HUES6 (cell line): ENCODE measurements around the gene NLE1.

ENCODE experiments used
- H3K27ac ChIP-seq: 2 replicates; pipeline ENCODE4 v1.7.0; 2013; ENCODE audit warnings: low read depth, mild to moderate bottlenecking, low read length, inconsistent platforms
- H3K27me3 ChIP-seq: 2 replicates; pipeline ENCODE4 v1.6.1; 2013; ENCODE audit warnings: low read length; ENCODE audit not compliant: control insufficient read depth, insufficient read depth
- H3K36me3 ChIP-seq: 2 replicates; pipeline ENCODE4 v1.6.1; 2013; ENCODE audit warnings: low read length; ENCODE audit not compliant: control insufficient read depth, insufficient read depth
- H3K4me1 ChIP-seq: 2 replicates; pipeline ENCODE4 v1.6.1; 2013; ENCODE audit warnings: low read length; ENCODE audit not compliant: control insufficient read depth, insufficient read depth
- H3K4me3 ChIP-seq: 2 replicates; pipeline ENCODE4 v1.5.1; 2013; ENCODE audit warnings: low read depth, low read length
- H3K9ac ChIP-seq: one replicate; pipeline ENCODE4 v1.6.1; 2013; ENCODE audit warnings: mild to moderate bottlenecking, low read length
- H3K9me3 ChIP-seq: 2 replicates; pipeline ENCODE4 v1.6.1; 2013; ENCODE audit warnings: low read depth, low read length; ENCODE audit not compliant: control insufficient read depth, insufficient read depth

Gene NLE1

DNA sequence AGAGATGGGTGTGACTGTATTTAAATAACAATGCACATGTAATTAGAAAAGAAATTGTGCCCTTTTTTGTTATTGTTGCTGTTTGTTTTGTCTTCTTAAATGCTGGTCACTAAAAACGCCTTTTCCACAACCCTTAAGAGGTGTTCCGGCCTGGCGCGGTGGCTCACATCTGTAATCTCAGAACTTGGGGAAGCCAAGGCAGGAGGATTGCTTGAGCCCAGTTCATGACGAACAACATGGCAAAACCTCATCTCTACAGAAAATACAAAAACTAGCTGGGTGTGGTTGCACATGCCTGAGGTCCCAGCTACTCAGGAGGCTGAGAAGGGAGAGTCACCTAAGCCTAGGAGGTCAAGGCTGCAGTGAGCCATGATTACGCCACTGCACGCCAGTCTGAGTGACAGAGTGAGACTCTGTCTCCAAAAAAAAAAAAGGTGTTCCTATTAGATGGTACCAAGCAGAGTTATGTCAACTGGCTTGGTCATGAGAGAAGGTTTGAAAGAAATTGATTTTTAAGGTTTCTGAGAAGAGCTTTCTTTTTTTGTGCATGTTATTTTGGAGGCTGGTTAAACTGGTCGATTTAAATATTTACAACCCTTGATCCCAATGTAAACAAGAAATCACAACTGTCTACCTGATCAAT, 55.1 kb downstream of the NLE1 start:
- peaks cover 54% of the 10 kb centered on the region for H3K4me1 ChIP-seq
- H3K4me3 ChIP-seq: peak overlapping the region; percentile 42
- no peaks in the 10 kb centered on the region for H3K27me3 ChIP-seq
- H3K9ac ChIP-seq: peak overlapping the region; percentile 45
- no peak overlapping the region for H3K27ac ChIP-seq
- no peaks in the 10 kb centered on the region for H3K9me3 ChIP-seq
- H3K36me3 ChIP-seq: no peaks in the 10 kb centered on the region

DNA sequence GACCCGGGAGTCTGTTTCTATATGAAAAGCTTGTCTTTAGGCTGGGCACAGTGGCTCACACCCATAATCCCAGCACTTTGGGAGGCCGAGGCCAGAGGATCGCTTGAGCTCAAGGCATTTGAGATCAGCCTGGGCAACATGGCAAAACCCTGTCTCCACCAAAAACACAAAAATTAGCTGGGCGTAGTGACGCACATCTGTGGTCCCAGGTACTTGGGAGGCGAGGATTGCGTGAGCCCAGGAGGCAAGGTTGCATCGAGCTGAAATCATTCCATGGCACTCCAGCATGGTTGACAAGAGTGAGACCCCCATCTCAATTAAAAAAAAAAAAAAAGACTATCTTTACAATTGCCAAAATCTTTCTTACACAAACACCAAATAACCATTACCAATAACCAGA, 55.9 kb downstream of the NLE1 start:
- H3K4me3 ChIP-seq: no peak overlapping the region
- no peak overlapping the region for H3K9ac ChIP-seq
- no peak overlapping the region for H3K27ac ChIP-seq
- peaks cover 59% of the 10 kb centered on the region for H3K4me1 ChIP-seq
- H3K9me3 ChIP-seq: no peaks in the 10 kb centered on the region
- no peaks in the 10 kb centered on the region for H3K27me3 ChIP-seq
- H3K36me3 ChIP-seq: no peaks in the 10 kb centered on the region

DNA sequence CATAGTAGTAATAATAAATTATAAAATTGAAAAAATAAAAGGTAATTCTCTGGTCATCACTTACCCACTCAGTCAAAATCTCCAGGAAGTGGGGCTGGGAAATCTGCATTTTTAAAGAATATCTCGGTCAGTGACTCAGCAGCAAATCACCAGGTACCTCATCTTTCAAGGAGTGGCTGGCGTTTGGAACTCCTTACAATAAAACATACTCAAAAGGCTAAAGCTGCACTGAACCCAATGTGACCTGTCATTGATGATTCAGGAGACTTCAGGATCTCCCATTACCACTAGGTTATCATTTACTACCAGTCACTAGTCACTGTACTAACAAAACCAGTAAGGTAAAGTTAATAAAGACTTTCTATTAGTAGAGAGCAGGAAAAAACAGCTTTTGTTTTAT, 57.1 kb downstream of the NLE1 start:
- H3K9me3 ChIP-seq: no peaks in the 10 kb centered on the region
- no peaks in the 10 kb centered on the region for H3K27me3 ChIP-seq
- no peak overlapping the region for H3K27ac ChIP-seq
- peak overlapping the region; percentile 4 for H3K9ac ChIP-seq
- H3K4me1 ChIP-seq: peaks cover 70% of the 10 kb centered on the region
- H3K36me3 ChIP-seq: no peaks in the 10 kb centered on the region
- H3K4me3 ChIP-seq: no peak overlapping the region

DNA sequence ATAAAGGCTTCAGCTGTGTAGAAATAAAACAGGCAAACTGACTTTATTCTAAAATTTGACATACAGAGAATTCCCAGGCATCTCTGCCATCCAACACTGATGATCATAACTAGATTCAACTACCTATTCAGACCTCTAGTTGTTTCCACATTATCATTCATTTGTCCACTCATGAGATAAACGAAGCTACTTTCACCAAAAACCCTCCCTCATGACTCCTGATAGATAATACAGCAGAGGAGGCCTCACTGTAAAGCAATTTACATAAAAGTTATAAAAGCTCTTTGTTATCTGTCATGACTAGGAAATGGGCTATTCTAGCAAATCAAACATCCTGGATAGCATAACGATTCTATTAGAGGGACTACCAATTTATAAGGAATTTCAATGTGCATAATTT, 59.0 kb downstream of the NLE1 start:
- no peak overlapping the region for H3K9ac ChIP-seq
- H3K4me3 ChIP-seq: no peak overlapping the region
- no peaks in the 10 kb centered on the region for H3K36me3 ChIP-seq
- H3K9me3 ChIP-seq: no peaks in the 10 kb centered on the region
- H3K27me3 ChIP-seq: no peaks in the 10 kb centered on the region
- peaks cover 62% of the 10 kb centered on the region for H3K4me1 ChIP-seq
- H3K27ac ChIP-seq: no peak overlapping the region

DNA sequence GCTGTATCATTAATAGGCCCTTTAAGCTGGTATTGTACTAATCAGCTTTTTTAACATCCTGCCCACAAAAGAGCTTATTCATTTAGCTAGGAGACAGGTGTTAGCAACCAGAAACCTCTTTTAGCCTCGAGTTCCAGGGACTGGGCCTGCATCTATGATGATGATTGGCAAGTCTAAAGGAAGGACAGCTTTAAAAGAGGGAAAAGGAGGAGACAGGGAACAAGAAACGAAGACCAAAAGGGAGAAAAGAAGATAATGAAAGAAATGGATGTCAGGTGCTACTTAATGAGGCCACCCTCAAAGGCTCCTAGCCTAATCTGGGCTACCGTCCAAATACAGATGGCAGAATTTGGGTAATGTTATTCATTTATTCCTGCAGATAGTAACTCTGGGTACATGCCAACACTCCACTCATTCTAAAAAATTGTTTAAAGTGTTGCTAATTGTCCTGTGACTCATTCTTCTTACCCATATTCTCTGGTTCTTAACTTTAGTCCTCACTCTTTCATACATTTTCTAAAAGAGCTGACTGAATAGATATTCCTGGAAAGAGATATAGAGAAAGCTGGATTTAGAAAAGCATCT, 59.9 kb downstream of the NLE1 start:
- peaks cover 53% of the 10 kb centered on the region for H3K4me1 ChIP-seq
- no peak overlapping the region for H3K4me3 ChIP-seq
- no peaks in the 10 kb centered on the region for H3K27me3 ChIP-seq
- H3K27ac ChIP-seq: no peak overlapping the region
- no peak overlapping the region for H3K9ac ChIP-seq
- H3K9me3 ChIP-seq: no peaks in the 10 kb centered on the region
- no peaks in the 10 kb centered on the region for H3K36me3 ChIP-seq

DNA sequence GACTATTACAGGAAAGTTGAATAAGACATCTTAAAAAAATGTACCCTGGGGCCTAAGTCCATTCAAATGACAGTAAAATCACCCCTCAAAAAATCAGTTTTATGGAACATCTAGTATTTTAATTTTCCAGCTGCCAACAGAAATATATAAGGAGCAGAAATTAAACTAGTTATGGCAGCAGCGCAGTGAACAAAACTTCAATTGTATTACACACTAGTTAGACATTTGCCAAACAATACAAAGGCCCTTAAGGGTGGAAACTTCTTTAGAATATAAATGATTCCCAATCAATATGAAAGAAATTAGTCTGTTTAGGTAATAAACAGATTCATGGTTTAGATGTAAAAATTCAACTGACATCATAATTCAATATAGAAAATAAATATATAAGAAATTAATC, 60.5 kb downstream of the NLE1 start:
- peaks cover 48% of the 10 kb centered on the region for H3K4me1 ChIP-seq
- H3K27me3 ChIP-seq: no peaks in the 10 kb centered on the region
- no peak overlapping the region for H3K9ac ChIP-seq
- no peak overlapping the region for H3K27ac ChIP-seq
- H3K9me3 ChIP-seq: no peaks in the 10 kb centered on the region
- no peak overlapping the region for H3K4me3 ChIP-seq
- no peaks in the 10 kb centered on the region for H3K36me3 ChIP-seq

DNA sequence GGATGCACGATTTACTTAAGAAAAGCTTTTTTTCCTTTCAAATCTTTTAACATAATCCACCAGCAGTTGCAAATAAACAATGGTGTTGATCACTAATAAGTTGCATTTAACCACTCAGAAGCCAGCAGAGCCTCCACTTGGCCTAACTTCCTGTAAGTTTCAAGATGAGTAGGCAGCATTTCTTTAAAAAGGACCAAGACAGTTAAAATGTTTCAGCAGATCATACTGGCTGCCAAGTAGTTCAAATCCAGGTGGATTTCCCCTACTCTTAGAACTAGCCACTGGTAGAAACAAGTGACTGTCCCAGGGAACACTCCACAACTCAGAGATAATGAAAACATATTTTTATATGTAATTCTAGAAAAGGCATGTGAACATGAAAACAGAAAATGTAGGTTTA, 61.6 kb downstream of the NLE1 start:
- Histone ChIP-seq H3K9ac (peak overlapping the region; percentile 26), H3K36me3 (no peaks in the 10 kb centered on the region), H3K27me3 (no peaks in the 10 kb centered on the region), H3K4me1 (peaks cover 37% of the 10 kb centered on the region), H3K4me3 (no peak overlapping the region), H3K27ac (peak overlapping the region; percentile 14; the same call in 1 of the 2 replicates), H3K9me3 (no peaks in the 10 kb centered on the region)

DNA sequence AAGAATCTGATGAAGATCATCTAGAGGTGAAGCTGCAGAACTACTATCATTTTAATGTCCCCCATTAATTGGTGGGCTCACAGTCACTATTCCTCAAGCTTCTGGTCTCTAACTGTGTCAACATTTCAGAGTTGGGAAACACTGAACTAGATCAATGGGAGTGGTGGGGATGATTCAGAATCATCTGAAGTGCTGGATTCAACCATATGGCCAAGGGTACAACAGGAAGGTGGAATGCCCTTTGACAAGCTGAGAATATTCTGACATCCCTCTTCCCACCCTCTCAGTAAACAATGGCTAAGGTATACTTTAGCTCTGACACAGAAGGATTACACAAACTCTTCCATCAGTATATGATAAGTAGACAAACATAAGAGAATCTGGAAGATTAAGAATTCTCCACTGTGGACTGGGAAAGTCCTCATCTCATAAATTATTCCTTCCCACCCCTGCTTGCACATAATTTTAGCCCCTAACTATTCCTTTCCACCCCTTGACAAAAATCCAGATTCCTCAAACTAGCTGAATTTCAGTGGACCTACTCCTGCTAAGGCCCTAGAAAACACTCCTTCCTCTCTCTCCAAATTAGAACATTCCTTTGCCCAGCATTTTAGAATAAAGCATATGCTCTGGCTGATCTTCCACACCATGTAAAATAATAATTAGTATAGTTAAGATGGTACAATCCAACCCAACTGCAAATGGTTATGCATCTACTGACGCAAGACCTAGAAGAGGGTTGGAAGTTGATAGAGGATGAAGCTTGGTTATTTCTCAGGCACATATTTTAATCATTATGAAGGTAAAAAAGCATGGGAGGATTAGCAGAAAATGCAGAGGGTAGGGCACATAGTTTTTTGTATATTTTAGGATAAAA, 62.3 kb downstream of the NLE1 start:
- Histone ChIP-seq H3K9me3 (no peaks in the 10 kb centered on the region), H3K27ac (peak overlapping the region; percentile 14; the same call in 1 of the 2 replicates), H3K4me1 (peaks cover 30% of the 10 kb centered on the region), H3K4me3 (no peak overlapping the region), H3K9ac (no peak overlapping the region), H3K36me3 (no peaks in the 10 kb centered on the region), H3K27me3 (no peaks in the 10 kb centered on the region)
